ENCODE measurements around the gene STAP2.
"Not testable (repeated sequence)": the region's sequence is repeated elsewhere in the genome, so short reads cannot be mapped to it uniquely, and the experiment has no call there.

Gene STAP2

GRCh38 chr19:4300589-4300988, 38.0 kb downstream of the STAP2 start:
- in situ Hi-C loops (cut with MboI; ENCODE audit: low sequenced_read_pairs), result no loop called here
- no peaks in the 10 kb centered on the region for H3K9me3 ChIP-seq
- DNase-seq (ENCODE audit: low spot score in 2 of 2), result no peak
- H3K4me1 ChIP-seq, result no peaks in the 10 kb centered on the region
- no peak overlapping the region for H3K4me3 ChIP-seq
- no peaks in the 10 kb centered on the region for H3K36me3 ChIP-seq (replicated peaks)
- H3K27me3 ChIP-seq (ENCODE audit: low read depth), result no peaks in the 10 kb centered on the region

GRCh38 chr19:4298810-4299550, 39.6 kb downstream of the STAP2 start:
- H3K27me3 ChIP-seq (ENCODE audit: low read depth), result no peaks in the 10 kb centered on the region
- no peaks in the 10 kb centered on the region for H3K9me3 ChIP-seq
- DNase-seq (ENCODE audit: low spot score in 2 of 2), result no peak
- in situ Hi-C loops (cut with MboI; ENCODE audit: low sequenced_read_pairs), result no loop called here
- H3K4me1 ChIP-seq, result no peaks in the 10 kb centered on the region
- H3K36me3 ChIP-seq (replicated peaks), result no peaks in the 10 kb centered on the region
- H3K4me3 ChIP-seq, result no peak overlapping the region

GRCh38 chr19:4297901-4298809, 40.5 kb downstream of the STAP2 start:
- no peaks in the 10 kb centered on the region for H3K9me3 ChIP-seq
- no peaks in the 10 kb centered on the region for H3K4me1 ChIP-seq
- in situ Hi-C loops (cut with MboI; ENCODE audit: low sequenced_read_pairs), result no loop called here
- H3K27me3 ChIP-seq (ENCODE audit: low read depth), result no peaks in the 10 kb centered on the region
- DNase-seq (ENCODE audit: low spot score in 2 of 2), result no peak
- H3K36me3 ChIP-seq (replicated peaks), result no peaks in the 10 kb centered on the region
- H3K4me3 ChIP-seq, result no peak overlapping the region

- peak in 1 of 2 experiments; percentile 22 for DNase-seq (ENCODE audit: low spot score in 2 of 2)
- no peaks in the 10 kb centered on the region for H3K27me3 ChIP-seq (ENCODE audit: low read depth)
Observed at GRCh38 chr19:4295972-4296771, 42.5 kb downstream of the STAP2 start.

GRCh38 chr19:4294389-4294788, 44.2 kb downstream of the STAP2 start:
- in situ Hi-C loops (cut with MboI; ENCODE audit: low sequenced_read_pairs), result no loop called here
- no peaks in the 10 kb centered on the region for H3K9me3 ChIP-seq
- no peaks in the 10 kb centered on the region for H3K4me1 ChIP-seq
- no peaks in the 10 kb centered on the region for H3K36me3 ChIP-seq (replicated peaks)
- H3K27me3 ChIP-seq (ENCODE audit: low read depth), result no peaks in the 10 kb centered on the region
- DNase-seq (ENCODE audit: low spot score in 2 of 2), result no peak
- H3K4me3 ChIP-seq, result no peak overlapping the region

More at GRCh38 chr19:4295972-4296771, 42.5 kb downstream of the STAP2 start:
- Histone ChIP-seq H3K36me3 (replicated peaks) (no peaks in the 10 kb centered on the region), H3K4me1 (no peaks in the 10 kb centered on the region), H3K4me3 (no peak overlapping the region), H3K9me3 (no peaks in the 10 kb centered on the region)
- in situ Hi-C loops (cut with MboI; ENCODE audit: low sequenced_read_pairs), result no loop called here

GRCh38 chr19:4292515-4292914, 46.1 kb downstream of the STAP2 start:
- DNase-seq (ENCODE audit: low spot score in 2 of 2), result no peak
- Histone ChIP-seq H3K9me3 (no peaks in the 10 kb centered on the region), H3K4me3 (no peak overlapping the region), H3K4me1 (no peaks in the 10 kb centered on the region), H3K36me3 (replicated peaks) (no peaks in the 10 kb centered on the region), H3K27me3 (ENCODE audit: low read depth) (no peaks in the 10 kb centered on the region)
- in situ Hi-C loops (cut with MboI; ENCODE audit: low sequenced_read_pairs), result no loop called here

- in situ Hi-C loops (cut with MboI; ENCODE audit: low sequenced_read_pairs), result no loop called here
- no peak overlapping the region for H3K4me3 ChIP-seq
- H3K9me3 ChIP-seq, result no peaks in the 10 kb centered on the region
- H3K36me3 ChIP-seq (replicated peaks), result no peaks in the 10 kb centered on the region
- DNase-seq (ENCODE audit: low spot score in 2 of 2), result no peak
- no peaks in the 10 kb centered on the region for H3K27me3 ChIP-seq (ENCODE audit: low read depth)
- H3K4me1 ChIP-seq, result no peaks in the 10 kb centered on the region
Observed at GRCh38 chr19:4291184-4291732, 47.4 kb downstream of the STAP2 start.

GRCh38 chr19:4288091-4288777, 50.4 kb downstream of the STAP2 start:
- DNase-seq (ENCODE audit: low spot score in 2 of 2), result no peak

GRCh38 chr19:4286141-4286540, 52.5 kb downstream of the STAP2 start:
- H3K9me3 ChIP-seq; in situ Hi-C loops (cut with MboI; ENCODE audit: low sequenced_read_pairs); DNase-seq (ENCODE audit: low spot score in 2 of 2); H3K4me3 ChIP-seq; H3K36me3 ChIP-seq (replicated peaks); H3K4me1 ChIP-seq: not testable (repeated sequence)
- H3K27me3 ChIP-seq (ENCODE audit: low read depth), result peaks cover 30% of the 10 kb centered on the region

More at GRCh38 chr19:4288091-4288777, 50.4 kb downstream of the STAP2 start:
- H3K36me3 ChIP-seq (replicated peaks), result no peaks in the 10 kb centered on the region
- no peaks in the 10 kb centered on the region for H3K4me1 ChIP-seq
- in situ Hi-C loops (cut with MboI; ENCODE audit: low sequenced_read_pairs), result no loop called here
- H3K27me3 ChIP-seq (ENCODE audit: low read depth), result peaks cover 11% of the 10 kb centered on the region
- H3K4me3 ChIP-seq, result no peak overlapping the region
- no peaks in the 10 kb centered on the region for H3K9me3 ChIP-seq

- DNase-seq (ENCODE audit: low spot score in 2 of 2), result no peak
- Histone ChIP-seq H3K36me3 (replicated peaks) (no peaks in the 10 kb centered on the region), H3K4me3 (peak overlapping the region; percentile 6; the same call in 1 of the 2 replicates), H3K27me3 (ENCODE audit: low read depth) (peaks cover 41% of the 10 kb centered on the region), H3K9me3 (no peaks in the 10 kb centered on the region), H3K4me1 (no peaks in the 10 kb centered on the region)
- in situ Hi-C loops (cut with MboI; ENCODE audit: low sequenced_read_pairs), result no loop called here
Observed at GRCh38 chr19:4284974-4285373, 53.7 kb downstream of the STAP2 start.

GRCh38 chr19:4284176-4284958, 54.3 kb downstream of the STAP2 start:
- H3K9me3 ChIP-seq, result no peaks in the 10 kb centered on the region
- DNase-seq (ENCODE audit: low spot score in 2 of 2), result peak; percentile 65 to 88
- in situ Hi-C loops (cut with MboI; ENCODE audit: low sequenced_read_pairs), result no loop called here
- H3K4me1 ChIP-seq, result no peaks in the 10 kb centered on the region
- peaks cover 47% of the 10 kb centered on the region for H3K27me3 ChIP-seq (ENCODE audit: low read depth)
- H3K4me3 ChIP-seq, result peak overlapping the region; percentile 6; the same call in 1 of the 2 replicates
- H3K36me3 ChIP-seq (replicated peaks), result no peaks in the 10 kb centered on the region
